Measurements from ENCODE around the gene NUP50.

Gene NUP50

Small RNAs within 50 kb of the gene (small RNA-seq; reads per million reads assigned to genes)
- 3.5 reads per million, percentile 27 among the genes with 10 or more reads in this experiment for gene MIR1249 (ENCODE audit: low read depth)

Data from mesenchymal stem cell (in vitro differentiated cells and primary cell).